Measurements from ENCODE around the gene GPC3.

- TF ChIP-seq CTCF (IDR thresholded peaks at IDR 0.05; ENCODE audit: low read length) (no peak), EZH2 (IDR thresholded peaks at IDR 0.05; ENCODE audit: borderline replicate concordance, low read length) (no peak)
Measured at GRCh38 chrX:133538148-133538547, 447.2 kb downstream of the GPC3 start.
